ENCODE measurements around the gene SCARB1.
A peak's percentile ranks its signal among the peaks of the same experiment; 100 is the strongest.

SCARB1 gene

DNA sequence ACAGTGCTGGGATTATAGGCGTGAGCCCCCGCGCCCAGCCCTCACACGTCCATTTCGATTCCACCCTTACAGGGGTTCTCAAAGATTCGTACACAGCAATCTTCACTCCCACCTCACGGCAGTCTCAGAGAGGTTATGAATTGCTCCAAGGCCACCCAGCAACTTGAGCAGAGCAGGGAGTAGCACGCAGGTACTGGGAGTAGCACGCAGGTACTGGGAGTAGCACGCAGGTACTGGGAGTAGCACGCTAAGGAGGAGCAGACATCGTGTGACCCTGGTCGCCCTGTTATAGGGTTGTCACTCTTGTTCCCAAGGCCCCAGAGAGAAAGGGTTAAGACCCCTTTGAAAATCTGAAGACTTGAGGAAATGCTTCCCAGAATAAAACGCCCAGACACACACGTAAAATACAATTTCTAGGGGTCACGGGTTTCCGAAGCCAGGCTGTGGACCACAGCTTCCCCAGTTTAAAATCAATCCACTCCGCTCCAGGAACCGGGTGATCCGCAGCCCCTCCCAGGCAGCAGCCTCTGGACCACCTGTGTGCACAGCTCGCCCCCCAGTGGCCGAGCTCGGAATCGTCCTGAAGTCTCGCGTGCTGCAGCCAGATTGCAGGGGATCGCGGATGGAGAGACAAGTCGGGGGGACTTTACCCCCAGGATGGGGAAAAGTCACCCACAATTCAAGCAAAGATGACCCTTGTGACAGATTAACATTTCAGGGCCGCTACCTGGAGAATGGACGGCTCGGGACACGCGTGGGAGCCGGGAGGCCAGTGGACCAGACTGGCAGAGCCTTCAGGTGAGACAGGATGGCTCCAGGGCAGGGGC, 92.0 kb downstream of the SCARB1 start:
- H3K27ac Mint-ChIP-seq = no peak overlapping the region
- no peak overlapping the region for H3K4me3 Mint-ChIP-seq
- TF ChIP-seq, protein P1, sequence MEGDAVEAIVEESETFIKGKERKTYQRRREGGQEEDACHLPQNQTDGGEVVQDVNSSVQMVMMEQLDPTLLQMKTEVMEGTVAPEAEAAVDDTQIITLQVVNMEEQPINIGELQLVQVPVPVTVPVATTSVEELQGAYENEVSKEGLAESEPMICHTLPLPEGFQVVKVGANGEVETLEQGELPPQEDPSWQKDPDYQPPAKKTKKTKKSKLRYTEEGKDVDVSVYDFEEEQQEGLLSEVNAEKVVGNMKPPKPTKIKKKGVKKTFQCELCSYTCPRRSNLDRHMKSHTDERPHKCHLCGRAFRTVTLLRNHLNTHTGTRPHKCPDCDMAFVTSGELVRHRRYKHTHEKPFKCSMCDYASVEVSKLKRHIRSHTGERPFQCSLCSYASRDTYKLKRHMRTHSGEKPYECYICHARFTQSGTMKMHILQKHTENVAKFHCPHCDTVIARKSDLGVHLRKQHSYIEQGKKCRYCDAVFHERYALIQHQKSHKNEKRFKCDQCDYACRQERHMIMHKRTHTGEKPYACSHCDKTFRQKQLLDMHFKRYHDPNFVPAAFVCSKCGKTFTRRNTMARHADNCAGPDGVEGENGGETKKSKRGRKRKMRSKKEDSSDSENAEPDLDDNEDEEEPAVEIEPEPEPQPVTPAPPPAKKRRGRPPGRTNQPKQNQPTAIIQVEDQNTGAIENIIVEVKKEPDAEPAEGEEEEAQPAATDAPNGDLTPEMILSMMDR (IDR thresholded peaks at IDR 0.05) = peak; percentile 99

DNA sequence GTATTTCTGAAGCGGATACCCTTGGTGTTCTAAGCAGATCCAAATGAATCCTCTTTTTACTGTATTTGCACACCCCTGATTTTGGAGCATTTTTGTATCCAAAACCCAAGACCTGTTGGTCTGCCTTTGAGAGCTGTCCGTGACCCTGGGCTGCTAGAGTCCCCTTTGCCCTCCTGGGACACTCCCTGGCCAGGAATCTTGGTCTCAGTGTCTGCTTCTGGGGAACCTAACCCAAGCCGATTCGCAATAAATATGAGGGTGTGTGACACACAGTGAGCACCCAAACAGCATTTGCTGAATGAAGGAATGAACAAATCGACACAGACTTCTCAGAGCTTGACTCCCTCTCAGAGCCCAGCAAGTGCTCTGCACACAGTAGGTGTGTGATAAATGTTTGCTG, 92.9 kb downstream of the SCARB1 start:
- Mint-ChIP-seq H3K27ac (no peak overlapping the region), H3K4me3 (no peak overlapping the region), H3K27me3 (ENCODE audit: low read depth, poor library complexity) (peaks cover 37% of the 10 kb centered on the region), H3K36me3 (ENCODE audit: low read depth) (no peaks in the 10 kb centered on the region), H3K4me1 (peaks cover 25% of the 10 kb centered on the region), H3K9me3 (peaks cover 11% of the 10 kb centered on the region)
- no peak for DNase-seq
- TF ChIP-seq, protein P1 (IDR thresholded peaks at IDR 0.05) = no peak

More for the DNA sequence above, 92.0 kb downstream of the SCARB1 start:
- H3K9me3 Mint-ChIP-seq = peaks cover 11% of the 10 kb centered on the region
- peaks cover 21% of the 10 kb centered on the region for H3K4me1 Mint-ChIP-seq
- no peaks in the 10 kb centered on the region for H3K36me3 Mint-ChIP-seq (ENCODE audit: low read depth)
- H3K27me3 Mint-ChIP-seq (ENCODE audit: low read depth, poor library complexity) = peaks cover 37% of the 10 kb centered on the region
- DNase-seq = peak; percentile 96

DNA sequence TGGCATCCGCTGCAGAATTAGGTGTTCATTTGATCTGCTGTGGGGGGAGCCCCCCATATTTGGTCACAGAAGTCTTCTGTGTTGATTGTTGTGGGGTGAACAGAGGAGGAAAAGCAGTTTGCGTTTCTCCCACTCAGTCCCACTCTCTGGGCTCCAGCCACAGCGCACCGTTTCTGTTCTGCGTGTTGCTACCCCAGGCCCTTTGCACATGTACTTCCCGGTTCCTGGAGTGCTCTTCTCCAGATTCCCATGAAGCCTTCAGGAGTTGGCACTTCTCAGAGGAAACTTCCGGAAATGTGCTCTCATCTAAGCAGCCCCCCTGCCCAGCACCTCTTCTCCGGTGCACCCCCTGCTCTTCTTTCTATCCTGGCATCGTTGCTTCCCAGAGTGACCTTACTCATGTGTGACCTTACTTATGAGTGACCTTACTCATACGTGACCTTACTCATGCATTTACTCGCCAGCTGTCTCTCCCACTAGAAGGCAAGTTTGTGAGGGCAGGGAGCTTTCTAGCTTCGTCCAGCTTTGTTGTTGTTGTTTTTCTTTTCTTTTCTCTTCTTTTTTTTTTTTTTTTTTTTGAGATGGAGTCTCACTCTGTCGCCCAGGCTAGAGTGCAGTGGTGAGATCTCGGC, 93.7 kb downstream of the SCARB1 start:
- Mint-ChIP-seq H3K27ac (no peak overlapping the region), H3K27me3 (ENCODE audit: low read depth, poor library complexity) (peaks cover 40% of the 10 kb centered on the region), H3K4me1 (peaks cover 25% of the 10 kb centered on the region), H3K4me3 (no peak overlapping the region), H3K36me3 (ENCODE audit: low read depth) (peaks cover 6% of the 10 kb centered on the region), H3K9me3 (peaks cover 15% of the 10 kb centered on the region)
- no peak for DNase-seq
- TF ChIP-seq, protein P1 (IDR thresholded peaks at IDR 0.05) = no peak

DNA sequence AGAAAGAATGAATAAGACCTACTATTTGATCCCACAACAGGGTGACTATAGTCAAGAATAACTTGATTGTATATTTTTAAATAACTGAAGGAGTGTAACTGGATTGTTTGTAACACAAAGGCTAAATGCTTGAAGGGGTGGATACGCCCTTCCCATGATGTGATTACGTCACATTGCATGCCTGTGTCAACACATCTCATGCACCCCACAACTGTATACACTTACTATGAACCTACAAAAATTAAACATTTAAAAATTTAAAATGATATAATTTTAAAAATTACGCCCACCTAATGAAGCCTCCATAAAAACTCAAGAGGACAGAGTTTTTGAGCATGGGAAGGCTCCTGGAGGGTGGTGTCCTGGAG, 94.5 kb downstream of the SCARB1 start:
- no peak for DNase-seq
- Mint-ChIP-seq H3K4me3 (no peak overlapping the region), H3K4me1 (peaks cover 25% of the 10 kb centered on the region), H3K9me3 (peaks cover 18% of the 10 kb centered on the region), H3K27ac (no peak overlapping the region), H3K36me3 (ENCODE audit: low read depth) (peaks cover 6% of the 10 kb centered on the region), H3K27me3 (ENCODE audit: low read depth, poor library complexity) (peaks cover 38% of the 10 kb centered on the region)
- TF ChIP-seq, protein P1 (IDR thresholded peaks at IDR 0.05) = no peak

DNA sequence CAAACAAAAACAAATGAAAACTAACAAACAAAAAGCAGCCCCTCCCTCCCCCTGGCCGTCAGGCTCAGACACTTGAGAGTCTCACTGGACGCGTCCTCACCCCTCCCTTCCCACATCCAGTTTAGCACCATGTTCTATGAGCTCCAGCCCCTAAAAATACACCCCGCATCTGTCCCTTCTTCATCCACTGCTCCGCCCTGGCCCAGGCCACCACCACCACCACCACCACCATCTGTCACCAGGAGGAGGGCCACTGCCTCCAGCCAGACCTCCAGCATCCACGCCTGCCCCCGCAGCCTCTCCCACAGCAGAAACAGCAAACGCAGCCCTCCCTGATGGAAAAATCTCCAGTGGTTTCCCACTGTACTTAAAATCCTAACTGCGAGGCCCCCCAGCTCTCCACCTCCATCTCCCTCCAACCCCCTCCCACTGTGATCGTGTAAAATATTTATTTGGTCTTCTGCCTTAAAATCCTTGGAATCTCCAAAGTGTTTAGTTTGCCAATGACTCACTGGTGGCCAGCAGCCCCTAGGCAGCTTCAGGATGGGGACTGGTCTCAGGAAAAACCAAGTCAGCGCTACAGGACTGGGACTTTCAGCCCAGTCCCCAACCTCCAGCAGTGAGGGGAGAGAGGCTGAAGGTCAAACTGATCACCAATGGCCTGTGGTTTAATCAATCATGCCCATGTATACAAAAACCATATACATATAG, 95.1 kb downstream of the SCARB1 start:
- peaks cover 20% of the 10 kb centered on the region for H3K9me3 Mint-ChIP-seq
- peaks cover 6% of the 10 kb centered on the region for H3K36me3 Mint-ChIP-seq (ENCODE audit: low read depth)
- no peak overlapping the region for H3K4me3 Mint-ChIP-seq
- peaks cover 25% of the 10 kb centered on the region for H3K4me1 Mint-ChIP-seq
- H3K27me3 Mint-ChIP-seq (ENCODE audit: low read depth, poor library complexity) = peaks cover 38% of the 10 kb centered on the region
- DNase-seq = no peak
- no peak overlapping the region for H3K27ac Mint-ChIP-seq
- TF ChIP-seq, protein P1 (IDR thresholded peaks at IDR 0.05) = no peak
